Neural cell (in vitro differentiated cells): Measurements from ENCODE around the gene GRAMD1C.

Experiments used
- CTCF ChIP-seq: fragments of 450-650 bp; IDR thresholded peaks from 2 replicates; pipeline ENCODE4 v1.5.1; 2014; ENCODE audit warnings: antibody characterized with exemption, mild to moderate bottlenecking, moderate library complexity; ENCODE audit not compliant: poor library complexity, severe bottlenecking
- EP300 ChIP-seq: fragments of 450-650 bp; conservative IDR thresholded peaks from 2 replicates; pipeline ENCODE4 v1.6.1; 2014; ENCODE audit warnings: antibody characterized with exemption, mild to moderate bottlenecking, moderate library complexity; ENCODE audit not compliant: poor library complexity, severe bottlenecking
- MXI1 ChIP-seq: fragments of 450-650 bp; conservative IDR thresholded peaks from 2 replicates; pipeline ENCODE4 v1.6.1; 2014; ENCODE audit warnings: antibody characterized with exemption, mild to moderate bottlenecking; ENCODE audit not compliant: poor library complexity, severe bottlenecking
- POLR2AphosphoS5 ChIP-seq: IDR thresholded peaks from 2 replicates; pipeline ENCODE4 v1.6.1; 2012
- RAD21 ChIP-seq: fragments of 450-650 bp; conservative IDR thresholded peaks from 2 replicates; pipeline ENCODE4 v1.6.1; 2014; ENCODE audit warnings: antibody characterized with exemption, mild to moderate bottlenecking, moderate library complexity
- TAF1 ChIP-seq: IDR thresholded peaks from 2 replicates; pipeline ENCODE4 v1.6.1; 2012; ENCODE audit warnings: low read depth
- TF ChIP-seq, protein P1 (sequence below): IDR thresholded peaks from 2 replicates; pipeline ENCODE4 v1.6.1; 2012; ENCODE audit warnings: borderline replicate concordance

GRCh38 chr3:113948015-113948917 lies 109.7 kb downstream of the GRAMD1C start:
- TF ChIP-seq POLR2AphosphoS5 (no peak), TAF1 (no peak), EP300 (no peak), RAD21 (no peak), MXI1 (peak; percentile 12), CTCF (no peak)
- TF ChIP-seq, protein P1, sequence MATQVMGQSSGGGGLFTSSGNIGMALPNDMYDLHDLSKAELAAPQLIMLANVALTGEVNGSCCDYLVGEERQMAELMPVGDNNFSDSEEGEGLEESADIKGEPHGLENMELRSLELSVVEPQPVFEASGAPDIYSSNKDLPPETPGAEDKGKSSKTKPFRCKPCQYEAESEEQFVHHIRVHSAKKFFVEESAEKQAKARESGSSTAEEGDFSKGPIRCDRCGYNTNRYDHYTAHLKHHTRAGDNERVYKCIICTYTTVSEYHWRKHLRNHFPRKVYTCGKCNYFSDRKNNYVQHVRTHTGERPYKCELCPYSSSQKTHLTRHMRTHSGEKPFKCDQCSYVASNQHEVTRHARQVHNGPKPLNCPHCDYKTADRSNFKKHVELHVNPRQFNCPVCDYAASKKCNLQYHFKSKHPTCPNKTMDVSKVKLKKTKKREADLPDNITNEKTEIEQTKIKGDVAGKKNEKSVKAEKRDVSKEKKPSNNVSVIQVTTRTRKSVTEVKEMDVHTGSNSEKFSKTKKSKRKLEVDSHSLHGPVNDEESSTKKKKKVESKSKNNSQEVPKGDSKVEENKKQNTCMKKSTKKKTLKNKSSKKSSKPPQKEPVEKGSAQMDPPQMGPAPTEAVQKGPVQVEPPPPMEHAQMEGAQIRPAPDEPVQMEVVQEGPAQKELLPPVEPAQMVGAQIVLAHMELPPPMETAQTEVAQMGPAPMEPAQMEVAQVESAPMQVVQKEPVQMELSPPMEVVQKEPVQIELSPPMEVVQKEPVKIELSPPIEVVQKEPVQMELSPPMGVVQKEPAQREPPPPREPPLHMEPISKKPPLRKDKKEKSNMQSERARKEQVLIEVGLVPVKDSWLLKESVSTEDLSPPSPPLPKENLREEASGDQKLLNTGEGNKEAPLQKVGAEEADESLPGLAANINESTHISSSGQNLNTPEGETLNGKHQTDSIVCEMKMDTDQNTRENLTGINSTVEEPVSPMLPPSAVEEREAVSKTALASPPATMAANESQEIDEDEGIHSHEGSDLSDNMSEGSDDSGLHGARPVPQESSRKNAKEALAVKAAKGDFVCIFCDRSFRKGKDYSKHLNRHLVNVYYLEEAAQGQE: no peak
